ENCODE data around the gene PAX6.

DNA sequence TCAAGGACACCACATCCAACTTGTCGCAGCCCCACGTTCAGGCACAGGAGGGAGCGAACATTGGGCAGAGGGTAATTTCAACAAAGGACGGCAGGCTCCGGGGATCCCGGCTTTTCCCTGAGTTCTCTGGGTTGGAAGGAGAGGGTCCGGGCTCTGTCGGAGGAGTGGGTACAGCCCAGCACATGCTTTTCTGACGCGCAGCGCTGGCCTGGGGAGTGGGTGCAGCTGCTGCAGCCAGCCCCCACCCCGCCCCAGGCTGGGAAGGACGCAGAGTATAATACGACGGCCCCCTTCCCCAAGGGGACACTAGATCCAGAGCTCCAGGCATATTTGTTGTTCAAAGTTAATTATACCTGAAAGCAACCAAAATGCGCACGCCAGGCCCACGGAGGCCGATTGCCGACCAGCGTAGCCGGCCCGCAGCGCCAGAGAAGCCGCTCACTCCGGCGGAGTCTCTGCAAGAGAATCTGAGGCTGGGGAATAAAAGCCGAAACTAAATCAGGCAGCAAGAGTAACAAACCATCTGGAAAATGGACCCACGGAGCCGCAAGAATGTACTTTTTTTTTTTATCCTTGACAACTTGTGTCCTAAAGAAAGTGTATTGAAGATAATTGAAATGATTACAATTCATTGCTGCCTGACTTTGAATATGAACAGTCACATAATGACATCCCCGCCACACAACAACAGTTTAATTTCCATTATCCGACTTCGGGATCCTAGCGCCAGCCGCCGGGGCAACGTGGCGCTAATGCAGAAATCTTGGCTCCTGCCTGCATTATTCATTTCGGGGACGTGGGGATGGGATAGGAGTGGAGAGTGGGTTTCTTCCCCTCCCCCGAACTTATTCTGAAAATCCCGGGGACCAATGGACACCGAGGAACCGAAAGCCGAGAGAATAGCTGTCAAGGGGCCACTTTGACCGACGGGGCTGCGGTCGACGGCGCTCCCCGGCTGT, 14.0 kb upstream of the PAX6 start:
- TF ChIP-seq CTCF (conservative IDR thresholded peaks at IDR 0.05 in 1 of 2, IDR thresholded peaks at IDR 0.05 in 1 of 2; ENCODE audit: extremely low read depth in 1 of 2, insufficient read depth in 1 of 2, low read depth in 1 of 2, low read length in 2 of 2) (no peak), EZH2 (IDR thresholded peaks at IDR 0.05; ENCODE audit: borderline replicate concordance, low read length) (peak; percentile 94)

All from mammary epithelial cell (primary cell).